WTC11 (cell line): ENCODE results near the gene ADAMTS19. TPM values are rescaled to one million over a fixed set of nuclear protein-coding genes. Genes with fewer than 3 reads are reported as not detected.

Experiments
- ATAC-seq: fragments of 200-7000 bp; cut with Tn5 transposase; 2 replicates; pipeline ENCODE4 v1.10.0; 2021; ENCODE audit warnings: mild to moderate bottlenecking, moderate library complexity
- Bru-seq: library from RNA; stranded (reverse); fragments of 400-500 nt; gene quantifications from one replicate; lab custom pipeline; 2021; lab: Mats Ljungman, UMichigan
- CTCF ChIA-PET: fragments of 300-600 bp; sonication (Branson Sonifier 250); formaldehyde crosslinking; loops from one replicate; lab custom pipeline; 2021; ENCODE audit warnings: antibody characterized with exemption; lab: Charles Lee
- POLR2A ChIA-PET: fragments of 350-600 bp; sonication (Branson Sonifier 250); formaldehyde crosslinking; loops from one replicate; lab custom pipeline; 2021; ENCODE audit warnings: antibody characterized with exemption; lab: Charles Lee
- DNase-seq: peaks from one replicate; pipeline ENCODE4 v3.0.0; 2021; ENCODE audit warnings: low spot score
- H3K27ac Mint-ChIP-seq: 2 replicates; pipeline ENCODE4 v1.8.0; 2021; ENCODE audit warnings: mixed read lengths
- H3K27me3 Mint-ChIP-seq: 2 replicates; pipeline ENCODE4 v1.8.0; 2021; ENCODE audit warnings: low read depth, mild to moderate bottlenecking, moderate library complexity, mixed read lengths
- H3K36me3 Mint-ChIP-seq: 2 replicates; pipeline ENCODE4 v1.8.0; 2021; ENCODE audit warnings: mixed read lengths
- H3K4me1 Mint-ChIP-seq: 2 replicates; pipeline ENCODE4 v1.8.0; 2022; ENCODE audit warnings: mixed read lengths
- H3K4me3 Mint-ChIP-seq: 2 replicates; pipeline ENCODE4 v1.8.0; 2021; ENCODE audit warnings: mild to moderate bottlenecking, moderate library complexity, mixed read lengths
- H3K9me3 Mint-ChIP-seq: 2 replicates; pipeline ENCODE4 v1.8.0; 2021; ENCODE audit warnings: mixed read lengths
- ATF1 ChIP-seq: sonication (generic); formaldehyde crosslinking; IDR thresholded peaks from 2 replicates; pipeline ENCODE4 v1.8.1; 2023; ENCODE audit warnings: mild to moderate bottlenecking, moderate library complexity, missing genetic modification reagents
- GABPB1 ChIP-seq: sonication (generic); formaldehyde crosslinking; IDR thresholded peaks from 2 replicates; pipeline ENCODE4 v1.8.1; 2023; ENCODE audit warnings: mild to moderate bottlenecking, missing genetic modification reagents
- KAT7 ChIP-seq: sonication (generic); formaldehyde crosslinking; IDR thresholded peaks from 2 replicates; pipeline ENCODE4 v1.8.1; 2023; ENCODE audit warnings: missing genetic modification reagents, mild to moderate bottlenecking, borderline replicate concordance
- NFATC4 ChIP-seq: fragments of 250-450 bp; sonication (Bioruptor Pico); IDR thresholded peaks from 2 replicates; pipeline ENCODE4 v1.9.0; 2021; ENCODE audit warnings: mild to moderate bottlenecking
- SMAD3 ChIP-seq: sonication (generic); formaldehyde crosslinking; IDR thresholded peaks from 2 replicates; pipeline ENCODE4 v1.8.0; 2022; ENCODE audit warnings: missing genetic modification reagents, mild to moderate bottlenecking, borderline replicate concordance
- ZBTB21 ChIP-seq: sonication (generic); formaldehyde crosslinking; IDR thresholded peaks from 2 replicates; pipeline ENCODE4 v1.8.1; 2023; ENCODE audit warnings: mild to moderate bottlenecking, missing genetic modification reagents, borderline replicate concordance
- ZNF232 ChIP-seq: sonication (generic); formaldehyde crosslinking; IDR thresholded peaks from 2 replicates; pipeline ENCODE4 v1.8.0; 2022; ENCODE audit warnings: mild to moderate bottlenecking, missing genetic modification reagents
- ZNF423 ChIP-seq: fragments of 250-450 bp; sonication (Bioruptor Pico); IDR thresholded peaks from 2 replicates; pipeline ENCODE4 v2.1.2; 2022; ENCODE audit warnings: mild to moderate bottlenecking, moderate library complexity
- long read RNA-seq, 3 experiments: library from RNA in 1 of 3; library from capped mRNA in 1 of 3; library from polyadenylated mRNA in 1 of 3; unstranded in 2 of 3; stranded (forward) in 1 of 3; transcript quantifications; one replicate each; pipeline ENCODE4 v2.0.0, GENCODE V29; 2021
- total RNA-seq: library from RNA; stranded (reverse); gene quantifications from 3 replicates; pipeline ENCODE4 v1.2.3, GENCODE V29; 2021
- TF ChIP-seq, protein P1 (sequence below): sonication (generic); formaldehyde crosslinking; IDR thresholded peaks from 2 replicates; pipeline ENCODE4 v1.8.0; 2023; ENCODE audit warnings: missing genetic modification reagents, mild to moderate bottlenecking, borderline replicate concordance
- TF ChIP-seq, protein P2 (sequence below): sonication (generic); formaldehyde crosslinking; IDR thresholded peaks from 2 replicates; pipeline ENCODE4 v1.8.0; 2022; ENCODE audit warnings: mild to moderate bottlenecking, missing genetic modification reagents
- TF ChIP-seq, protein P3 (sequence below): sonication (generic); formaldehyde crosslinking; IDR thresholded peaks from 2 replicates; pipeline ENCODE4 v1.8.0; 2022; ENCODE audit warnings: missing genetic modification reagents
- TF ChIP-seq, protein P4 (sequence below): sonication (generic); formaldehyde crosslinking; IDR thresholded peaks from 2 replicates; pipeline ENCODE4 v1.8.0; 2022; ENCODE audit warnings: mild to moderate bottlenecking, missing genetic modification reagents
- TF ChIP-seq, protein P5 (sequence below): sonication (generic); formaldehyde crosslinking; IDR thresholded peaks from 2 replicates; pipeline ENCODE4 v1.8.1; 2023; ENCODE audit warnings: mild to moderate bottlenecking, moderate library complexity, missing genetic modification reagents
- TF ChIP-seq, protein P6 (sequence below): sonication (generic); formaldehyde crosslinking; IDR thresholded peaks from 2 replicates; pipeline ENCODE4 v1.8.1; 2022; ENCODE audit warnings: mild to moderate bottlenecking, moderate library complexity, missing genetic modification reagents
- TF ChIP-seq, protein P7 (sequence below): fragments of 250-450 bp; sonication (Bioruptor Pico); IDR thresholded peaks from 2 replicates; pipeline ENCODE4 v1.8.0; 2021; ENCODE audit warnings: mild to moderate bottlenecking

ADAMTS19 gene, protein sequence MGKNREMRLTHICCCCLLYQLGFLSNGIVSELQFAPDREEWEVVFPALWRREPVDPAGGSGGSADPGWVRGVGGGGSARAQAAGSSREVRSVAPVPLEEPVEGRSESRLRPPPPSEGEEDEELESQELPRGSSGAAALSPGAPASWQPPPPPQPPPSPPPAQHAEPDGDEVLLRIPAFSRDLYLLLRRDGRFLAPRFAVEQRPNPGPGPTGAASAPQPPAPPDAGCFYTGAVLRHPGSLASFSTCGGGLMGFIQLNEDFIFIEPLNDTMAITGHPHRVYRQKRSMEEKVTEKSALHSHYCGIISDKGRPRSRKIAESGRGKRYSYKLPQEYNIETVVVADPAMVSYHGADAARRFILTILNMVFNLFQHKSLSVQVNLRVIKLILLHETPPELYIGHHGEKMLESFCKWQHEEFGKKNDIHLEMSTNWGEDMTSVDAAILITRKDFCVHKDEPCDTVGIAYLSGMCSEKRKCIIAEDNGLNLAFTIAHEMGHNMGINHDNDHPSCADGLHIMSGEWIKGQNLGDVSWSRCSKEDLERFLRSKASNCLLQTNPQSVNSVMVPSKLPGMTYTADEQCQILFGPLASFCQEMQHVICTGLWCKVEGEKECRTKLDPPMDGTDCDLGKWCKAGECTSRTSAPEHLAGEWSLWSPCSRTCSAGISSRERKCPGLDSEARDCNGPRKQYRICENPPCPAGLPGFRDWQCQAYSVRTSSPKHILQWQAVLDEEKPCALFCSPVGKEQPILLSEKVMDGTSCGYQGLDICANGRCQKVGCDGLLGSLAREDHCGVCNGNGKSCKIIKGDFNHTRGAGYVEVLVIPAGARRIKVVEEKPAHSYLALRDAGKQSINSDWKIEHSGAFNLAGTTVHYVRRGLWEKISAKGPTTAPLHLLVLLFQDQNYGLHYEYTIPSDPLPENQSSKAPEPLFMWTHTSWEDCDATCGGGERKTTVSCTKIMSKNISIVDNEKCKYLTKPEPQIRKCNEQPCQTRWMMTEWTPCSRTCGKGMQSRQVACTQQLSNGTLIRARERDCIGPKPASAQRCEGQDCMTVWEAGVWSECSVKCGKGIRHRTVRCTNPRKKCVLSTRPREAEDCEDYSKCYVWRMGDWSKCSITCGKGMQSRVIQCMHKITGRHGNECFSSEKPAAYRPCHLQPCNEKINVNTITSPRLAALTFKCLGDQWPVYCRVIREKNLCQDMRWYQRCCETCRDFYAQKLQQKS
- 28.0 to 30.5 TPM (median 28.5 TPM) in 3 replicates for total RNA-seq
- Bru-seq, nascent RNA: percentile 88 among the genes with signal in this experiment
- long read RNA-seq, experiment 1, full-length matches to known transcripts: 15 of 90 reads
- long read RNA-seq, experiment 1, partial matches to known transcripts: 38 of 90 reads
- long read RNA-seq, experiment 1, other reads (novel, unspliced or antisense): 37 of 90 reads
- long read RNA-seq, experiment 2, partial matches to known transcripts: 14 of 35 reads
- long read RNA-seq, experiment 2, other reads (novel, unspliced or antisense): 21 of 35 reads
- long read RNA-seq, experiment 3, partial matches to known transcripts: 3 of 5 reads
- long read RNA-seq, experiment 3, other reads (novel, unspliced or antisense): 2 of 5 reads

DNA sequence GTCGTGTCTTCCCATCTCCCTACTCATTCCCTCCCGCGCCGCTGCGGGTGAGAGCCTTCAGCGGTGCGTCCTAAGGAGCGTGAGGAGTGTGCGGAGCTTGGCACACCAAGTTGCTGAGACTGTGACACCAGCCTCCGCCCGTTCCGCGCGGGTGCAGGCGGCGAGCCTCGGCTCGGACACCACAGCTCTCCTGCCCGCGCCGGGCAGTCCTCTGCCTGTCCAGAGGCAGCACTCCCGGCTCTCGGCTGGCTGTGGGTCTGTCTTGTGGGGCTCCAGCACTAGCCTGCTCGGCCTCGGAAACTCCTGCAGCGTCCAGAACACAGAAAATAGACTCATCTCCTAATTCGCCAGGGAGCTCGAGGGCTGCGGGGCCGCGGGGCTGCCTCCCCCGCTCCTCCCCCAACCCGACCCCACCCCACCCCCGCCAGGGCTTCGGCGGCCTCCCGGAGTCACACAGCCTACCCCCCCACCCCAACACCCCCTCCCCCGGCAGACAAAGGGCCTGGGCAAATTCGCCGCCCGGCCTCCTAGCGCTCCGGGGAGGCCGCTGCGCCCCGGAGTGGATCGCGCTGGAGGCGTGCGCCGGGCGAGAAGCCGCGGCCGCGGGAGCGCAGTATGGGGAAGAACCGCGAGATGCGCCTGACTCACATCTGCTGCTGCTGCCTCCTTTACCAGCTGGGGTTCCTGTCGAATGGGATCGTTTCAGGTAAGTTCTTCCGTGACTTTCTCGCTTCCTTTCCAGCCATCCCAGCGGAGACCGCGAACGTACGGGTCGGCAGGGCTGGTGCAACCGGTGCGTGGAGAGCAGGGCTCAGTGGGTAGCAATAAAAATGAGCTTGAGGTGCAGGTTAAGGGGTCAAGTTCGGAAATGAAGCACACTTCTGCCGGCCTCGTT lies at the start of gene ADAMTS19:
TSS of gene ADAMTS19 (plus strand) at position 522 of the 895 bp plus-strand sequence. CDS start at position 616, 94 bp downstream.
- no peaks in the 10 kb centered on the region for H3K27me3 Mint-ChIP-seq
- DNase-seq: peak; percentile 61
- peaks cover 53% of the 10 kb centered on the region for H3K4me1 Mint-ChIP-seq
- H3K27ac Mint-ChIP-seq: peak within 1 kb of the TSS; percentile 97
- peaks cover 4% of the 10 kb centered on the region for H3K9me3 Mint-ChIP-seq
- CTCF ChIA-PET: interaction anchor here (2.2 to 2.9 kb wide), 2 partner anchors 25 to 307 kb away, joined by 6 to 17 read pairs; no protein-coding TSS in a partner anchor
- POLR2A ChIA-PET: interaction anchor here (0.8 to 1.5 kb wide), 4 partner anchors 21 to 365 kb away, joined by 3 to 6 read pairs (median 4); partner anchors contain the start of gene ISOC1
- peaks cover 7% of the 10 kb centered on the region; the same call in 1 of the 2 replicates for H3K36me3 Mint-ChIP-seq
- peak; percentile 41 for ATAC-seq
- H3K4me3 Mint-ChIP-seq: peak within 1 kb of the TSS; percentile 99
- TF ChIP-seq, protein P1, sequence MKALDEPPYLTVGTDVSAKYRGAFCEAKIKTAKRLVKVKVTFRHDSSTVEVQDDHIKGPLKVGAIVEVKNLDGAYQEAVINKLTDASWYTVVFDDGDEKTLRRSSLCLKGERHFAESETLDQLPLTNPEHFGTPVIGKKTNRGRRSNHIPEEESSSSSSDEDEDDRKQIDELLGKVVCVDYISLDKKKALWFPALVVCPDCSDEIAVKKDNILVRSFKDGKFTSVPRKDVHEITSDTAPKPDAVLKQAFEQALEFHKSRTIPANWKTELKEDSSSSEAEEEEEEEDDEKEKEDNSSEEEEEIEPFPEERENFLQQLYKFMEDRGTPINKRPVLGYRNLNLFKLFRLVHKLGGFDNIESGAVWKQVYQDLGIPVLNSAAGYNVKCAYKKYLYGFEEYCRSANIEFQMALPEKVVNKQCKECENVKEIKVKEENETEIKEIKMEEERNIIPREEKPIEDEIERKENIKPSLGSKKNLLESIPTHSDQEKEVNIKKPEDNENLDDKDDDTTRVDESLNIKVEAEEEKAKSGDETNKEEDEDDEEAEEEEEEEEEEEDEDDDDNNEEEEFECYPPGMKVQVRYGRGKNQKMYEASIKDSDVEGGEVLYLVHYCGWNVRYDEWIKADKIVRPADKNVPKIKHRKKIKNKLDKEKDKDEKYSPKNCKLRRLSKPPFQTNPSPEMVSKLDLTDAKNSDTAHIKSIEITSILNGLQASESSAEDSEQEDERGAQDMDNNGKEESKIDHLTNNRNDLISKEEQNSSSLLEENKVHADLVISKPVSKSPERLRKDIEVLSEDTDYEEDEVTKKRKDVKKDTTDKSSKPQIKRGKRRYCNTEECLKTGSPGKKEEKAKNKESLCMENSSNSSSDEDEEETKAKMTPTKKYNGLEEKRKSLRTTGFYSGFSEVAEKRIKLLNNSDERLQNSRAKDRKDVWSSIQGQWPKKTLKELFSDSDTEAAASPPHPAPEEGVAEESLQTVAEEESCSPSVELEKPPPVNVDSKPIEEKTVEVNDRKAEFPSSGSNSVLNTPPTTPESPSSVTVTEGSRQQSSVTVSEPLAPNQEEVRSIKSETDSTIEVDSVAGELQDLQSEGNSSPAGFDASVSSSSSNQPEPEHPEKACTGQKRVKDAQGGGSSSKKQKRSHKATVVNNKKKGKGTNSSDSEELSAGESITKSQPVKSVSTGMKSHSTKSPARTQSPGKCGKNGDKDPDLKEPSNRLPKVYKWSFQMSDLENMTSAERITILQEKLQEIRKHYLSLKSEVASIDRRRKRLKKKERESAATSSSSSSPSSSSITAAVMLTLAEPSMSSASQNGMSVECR (CRISPR knock-in tag): peak; percentile 67; the same call in 1 of the 2 replicates
- TF ChIP-seq, protein P2, sequence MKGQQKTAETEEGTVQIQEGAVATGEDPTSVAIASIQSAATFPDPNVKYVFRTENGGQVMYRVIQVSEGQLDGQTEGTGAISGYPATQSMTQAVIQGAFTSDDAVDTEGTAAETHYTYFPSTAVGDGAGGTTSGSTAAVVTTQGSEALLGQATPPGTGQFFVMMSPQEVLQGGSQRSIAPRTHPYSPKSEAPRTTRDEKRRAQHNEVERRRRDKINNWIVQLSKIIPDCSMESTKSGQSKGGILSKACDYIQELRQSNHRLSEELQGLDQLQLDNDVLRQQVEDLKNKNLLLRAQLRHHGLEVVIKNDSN (CRISPR knock-in tag): 0 out of 2 replicates have a peak, but pooled peaks have one; percentile 3
- TF ChIP-seq ATF1: peak; percentile 67; the same call in 1 of the 2 replicates
- TF ChIP-seq KAT7 (CRISPR knock-in tag): 0 out of 2 replicates have a peak, but pooled peaks have one; percentile 18
- peak; percentile 93; the same call in 1 of the 2 replicates for TF ChIP-seq ZNF232 (CRISPR knock-in tag)
- TF ChIP-seq, protein P3, sequence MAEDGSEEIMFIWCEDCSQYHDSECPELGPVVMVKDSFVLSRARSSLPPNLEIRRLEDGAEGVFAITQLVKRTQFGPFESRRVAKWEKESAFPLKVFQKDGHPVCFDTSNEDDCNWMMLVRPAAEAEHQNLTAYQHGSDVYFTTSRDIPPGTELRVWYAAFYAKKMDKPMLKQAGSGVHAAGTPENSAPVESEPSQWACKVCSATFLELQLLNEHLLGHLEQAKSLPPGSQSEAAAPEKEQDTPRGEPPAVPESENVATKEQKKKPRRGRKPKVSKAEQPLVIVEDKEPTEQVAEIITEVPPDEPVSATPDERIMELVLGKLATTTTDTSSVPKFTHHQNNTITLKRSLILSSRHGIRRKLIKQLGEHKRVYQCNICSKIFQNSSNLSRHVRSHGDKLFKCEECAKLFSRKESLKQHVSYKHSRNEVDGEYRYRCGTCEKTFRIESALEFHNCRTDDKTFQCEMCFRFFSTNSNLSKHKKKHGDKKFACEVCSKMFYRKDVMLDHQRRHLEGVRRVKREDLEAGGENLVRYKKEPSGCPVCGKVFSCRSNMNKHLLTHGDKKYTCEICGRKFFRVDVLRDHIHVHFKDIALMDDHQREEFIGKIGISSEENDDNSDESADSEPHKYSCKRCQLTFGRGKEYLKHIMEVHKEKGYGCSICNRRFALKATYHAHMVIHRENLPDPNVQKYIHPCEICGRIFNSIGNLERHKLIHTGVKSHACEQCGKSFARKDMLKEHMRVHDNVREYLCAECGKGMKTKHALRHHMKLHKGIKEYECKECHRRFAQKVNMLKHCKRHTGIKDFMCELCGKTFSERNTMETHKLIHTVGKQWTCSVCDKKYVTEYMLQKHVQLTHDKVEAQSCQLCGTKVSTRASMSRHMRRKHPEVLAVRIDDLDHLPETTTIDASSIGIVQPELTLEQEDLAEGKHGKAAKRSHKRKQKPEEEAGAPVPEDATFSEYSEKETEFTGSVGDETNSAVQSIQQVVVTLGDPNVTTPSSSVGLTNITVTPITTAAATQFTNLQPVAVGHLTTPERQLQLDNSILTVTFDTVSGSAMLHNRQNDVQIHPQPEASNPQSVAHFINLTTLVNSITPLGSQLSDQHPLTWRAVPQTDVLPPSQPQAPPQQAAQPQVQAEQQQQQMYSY (CRISPR knock-in tag): peak; percentile 52; the same call in 1 of the 2 replicates
- TF ChIP-seq, protein P4, sequence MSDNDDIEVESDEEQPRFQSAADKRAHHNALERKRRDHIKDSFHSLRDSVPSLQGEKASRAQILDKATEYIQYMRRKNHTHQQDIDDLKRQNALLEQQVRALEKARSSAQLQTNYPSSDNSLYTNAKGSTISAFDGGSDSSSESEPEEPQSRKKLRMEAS (CRISPR knock-in tag): peak; percentile 85
- TF ChIP-seq ZBTB21 (CRISPR knock-in tag): 0 out of 2 replicates have a peak, but pooled peaks have one; percentile 8
- TF ChIP-seq, protein P5, sequence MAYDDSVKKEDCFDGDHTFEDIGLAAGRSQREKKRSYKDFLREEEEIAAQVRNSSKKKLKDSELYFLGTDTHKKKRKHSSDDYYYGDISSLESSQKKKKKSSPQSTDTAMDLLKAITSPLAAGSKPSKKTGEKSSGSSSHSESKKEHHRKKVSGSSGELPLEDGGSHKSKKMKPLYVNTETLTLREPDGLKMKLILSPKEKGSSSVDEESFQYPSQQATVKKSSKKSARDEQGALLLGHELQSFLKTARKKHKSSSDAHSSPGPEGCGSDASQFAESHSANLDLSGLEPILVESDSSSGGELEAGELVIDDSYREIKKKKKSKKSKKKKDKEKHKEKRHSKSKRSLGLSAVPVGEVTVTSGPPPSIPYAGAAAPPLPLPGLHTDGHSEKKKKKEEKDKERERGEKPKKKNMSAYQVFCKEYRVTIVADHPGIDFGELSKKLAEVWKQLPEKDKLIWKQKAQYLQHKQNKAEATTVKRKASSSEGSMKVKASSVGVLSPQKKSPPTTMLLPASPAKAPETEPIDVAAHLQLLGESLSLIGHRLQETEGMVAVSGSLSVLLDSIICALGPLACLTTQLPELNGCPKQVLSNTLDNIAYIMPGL (CRISPR knock-in tag): 0 out of 2 replicates have a peak, but pooled peaks have one; percentile 21
- peak; percentile 41; the same call in 1 of the 2 replicates for TF ChIP-seq ZNF423
- peak; percentile 48; the same call in 1 of the 2 replicates for TF ChIP-seq SMAD3 (CRISPR knock-in tag)
- TF ChIP-seq, protein P6, sequence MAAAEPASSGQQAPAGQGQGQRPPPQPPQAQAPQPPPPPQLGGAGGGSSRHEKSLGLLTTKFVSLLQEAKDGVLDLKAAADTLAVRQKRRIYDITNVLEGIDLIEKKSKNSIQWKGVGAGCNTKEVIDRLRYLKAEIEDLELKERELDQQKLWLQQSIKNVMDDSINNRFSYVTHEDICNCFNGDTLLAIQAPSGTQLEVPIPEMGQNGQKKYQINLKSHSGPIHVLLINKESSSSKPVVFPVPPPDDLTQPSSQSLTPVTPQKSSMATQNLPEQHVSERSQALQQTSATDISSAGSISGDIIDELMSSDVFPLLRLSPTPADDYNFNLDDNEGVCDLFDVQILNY (CRISPR knock-in tag): 0 out of 2 replicates have a peak, but pooled peaks have one; percentile 2
- no peak for TF ChIP-seq NFATC4 (CRISPR knock-in tag)
- TF ChIP-seq GABPB1: no peak
- TF ChIP-seq, protein P7, sequence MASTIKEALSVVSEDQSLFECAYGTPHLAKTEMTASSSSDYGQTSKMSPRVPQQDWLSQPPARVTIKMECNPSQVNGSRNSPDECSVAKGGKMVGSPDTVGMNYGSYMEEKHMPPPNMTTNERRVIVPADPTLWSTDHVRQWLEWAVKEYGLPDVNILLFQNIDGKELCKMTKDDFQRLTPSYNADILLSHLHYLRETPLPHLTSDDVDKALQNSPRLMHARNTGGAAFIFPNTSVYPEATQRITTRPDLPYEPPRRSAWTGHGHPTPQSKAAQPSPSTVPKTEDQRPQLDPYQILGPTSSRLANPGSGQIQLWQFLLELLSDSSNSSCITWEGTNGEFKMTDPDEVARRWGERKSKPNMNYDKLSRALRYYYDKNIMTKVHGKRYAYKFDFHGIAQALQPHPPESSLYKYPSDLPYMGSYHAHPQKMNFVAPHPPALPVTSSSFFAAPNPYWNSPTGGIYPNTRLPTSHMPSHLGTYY (CRISPR knock-in tag): no peak
